ENCODE data around the gene GLTPD2.
A peak's percentile ranks its signal among the peaks of the same experiment; 100 is the strongest.

GLTPD2 gene

DNA sequence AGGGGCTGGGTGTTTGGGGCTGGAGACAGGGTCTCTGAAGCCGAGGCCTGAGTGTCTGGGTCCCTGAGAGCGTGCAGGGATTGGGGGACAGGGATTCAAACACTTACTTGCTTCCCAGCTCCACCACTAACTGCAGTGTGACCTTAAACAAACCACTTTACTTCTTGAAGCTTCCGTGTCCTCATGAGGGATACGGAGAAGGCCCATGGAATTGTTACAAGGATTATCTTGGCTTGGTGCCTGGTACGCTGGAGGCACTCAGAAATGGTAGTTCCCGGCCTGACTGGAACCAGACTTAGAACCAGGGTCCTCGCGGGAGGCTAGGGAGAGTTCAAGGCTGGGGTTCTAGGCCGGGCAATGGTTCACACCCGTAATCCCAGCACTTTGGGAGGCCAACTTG is 46.1 kb upstream of the GLTPD2 start:
- DNase-seq (ENCODE audit: low read depth) = no peak
- no peak overlapping the region for H3K4me3 ChIP-seq (ENCODE audit: low read depth, low read length)
- no peak for TF ChIP-seq CTCF (conservative IDR thresholded peaks at IDR 0.05; ENCODE audit: low read depth, low read length)

DNA sequence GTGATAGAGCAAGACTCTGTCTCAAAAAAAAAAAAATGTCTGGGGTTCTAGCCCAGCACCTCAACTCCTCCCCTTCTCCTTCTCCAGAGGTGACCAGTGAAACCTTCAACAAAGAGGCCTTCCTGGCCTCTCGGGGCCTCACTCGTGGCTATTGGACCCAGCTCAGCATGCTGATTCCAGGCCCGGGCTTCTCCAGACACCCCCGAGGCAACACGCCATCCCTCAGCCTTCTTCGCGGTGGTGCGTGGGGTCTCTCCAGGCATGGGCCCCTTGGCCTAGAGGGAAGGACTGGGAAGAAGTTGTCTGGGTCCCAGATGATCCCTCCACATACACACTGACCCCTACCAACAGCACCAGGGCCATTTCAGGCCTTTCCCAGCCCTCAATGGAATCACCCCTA is 45.5 kb upstream of the GLTPD2 start:
- DNase-seq (ENCODE audit: low read depth) = no peak
- no peak for TF ChIP-seq CTCF (conservative IDR thresholded peaks at IDR 0.05; ENCODE audit: low read depth, low read length)
- no peak overlapping the region for H3K4me3 ChIP-seq (ENCODE audit: low read depth, low read length)

GRCh38 chr17:4743898-4744297 is 44.9 kb upstream of the GLTPD2 start:
- H3K4me3 ChIP-seq (ENCODE audit: low read depth, low read length) = no peak overlapping the region
- TF ChIP-seq CTCF (conservative IDR thresholded peaks at IDR 0.05; ENCODE audit: low read depth, low read length) = no peak
- DNase-seq (ENCODE audit: low read depth) = no peak

GRCh38 chr17:4744999-4745969 is 43.5 kb upstream of the GLTPD2 start:
- peak; percentile 17 for TF ChIP-seq CTCF (conservative IDR thresholded peaks at IDR 0.05; ENCODE audit: low read depth, low read length)
- DNase-seq (ENCODE audit: low read depth) = no peak
- no peak overlapping the region for H3K4me3 ChIP-seq (ENCODE audit: low read depth, low read length)

DNA sequence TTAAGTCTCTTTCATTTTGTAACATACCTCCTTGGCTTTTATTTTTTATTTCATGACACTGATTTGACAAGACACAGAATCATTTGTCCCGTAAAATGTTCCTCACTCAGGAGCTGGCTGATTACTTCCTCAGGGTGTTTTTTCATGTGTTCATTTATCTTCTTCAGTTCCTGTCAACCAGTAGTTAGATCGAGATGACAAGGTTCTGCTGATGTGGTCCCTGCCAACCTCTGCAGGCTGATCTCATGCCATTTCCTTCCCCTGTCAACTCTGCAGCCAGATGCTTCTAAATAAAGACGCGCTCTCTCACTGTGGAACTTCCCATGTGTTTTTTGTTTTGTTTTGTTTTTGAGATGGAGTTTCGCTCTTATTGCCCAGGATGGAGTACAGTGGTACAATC is 40.9 kb upstream of the GLTPD2 start:
- H3K4me3 ChIP-seq (ENCODE audit: low read depth, low read length) = no peak overlapping the region
- no peak for TF ChIP-seq CTCF (conservative IDR thresholded peaks at IDR 0.05; ENCODE audit: low read depth, low read length)
- DNase-seq (ENCODE audit: low read depth) = no peak

- no peak for DNase-seq (ENCODE audit: low read depth)
- no peak for TF ChIP-seq CTCF (conservative IDR thresholded peaks at IDR 0.05; ENCODE audit: low read depth, low read length)
- H3K4me3 ChIP-seq (ENCODE audit: low read depth, low read length) = no peak overlapping the region
These were observed 40.1 kb upstream of the GLTPD2 start for GRCh38 chr17:4748686-4749085.

DNA sequence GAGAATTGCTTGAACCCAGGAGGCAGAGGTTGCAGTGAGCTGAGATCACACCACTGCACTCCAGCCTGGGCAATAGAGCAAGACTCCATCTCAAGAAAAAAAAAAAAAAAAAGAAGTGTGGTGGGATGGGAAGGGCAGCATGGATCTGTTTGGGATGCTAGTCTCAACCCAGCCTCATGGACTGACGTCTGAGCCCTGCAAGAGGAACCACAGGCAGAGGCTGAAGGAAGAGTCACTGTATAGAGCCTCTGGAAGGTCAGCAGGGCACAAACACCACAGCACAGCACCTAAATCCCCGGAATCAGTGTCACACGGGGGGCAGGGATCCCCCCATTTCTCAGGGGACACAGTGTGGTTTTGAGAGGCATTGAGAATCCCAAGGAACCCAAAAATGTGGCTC is 38.2 kb upstream of the GLTPD2 start:
- no peak overlapping the region for H3K4me3 ChIP-seq (ENCODE audit: low read depth, low read length)
- no peak for TF ChIP-seq CTCF (conservative IDR thresholded peaks at IDR 0.05; ENCODE audit: low read depth, low read length)
- DNase-seq (ENCODE audit: low read depth) = no peak
